Thymus (tissue), 11 donors: ENCODE results near the gene ADAMTS14. TPM values are rescaled to one million over a fixed set of nuclear protein-coding genes. Genes with fewer than 3 reads are reported as not detected.

Experiments
- DNase-seq, 9 donors: peaks; one replicate each; pipeline ENCODE4 v3.0.0-alpha.2; 2013; ENCODE audit warnings: low spot score in 9 of 9, low read depth in 6 of 9, missing footprints in 1 of 9
- H3K27ac ChIP-seq, 2 donors: one replicate each; pipeline ENCODE4 v1.5.1; 2013; ENCODE audit warnings: control low read depth in 1 of 2, low read depth in 1 of 2, low read length in 1 of 2, mild to moderate bottlenecking in 1 of 2, moderate library complexity in 1 of 2
- H3K27me3 ChIP-seq, 2 donors: one replicate each; pipeline ENCODE4 v1.5.1; 2013; ENCODE audit warnings: low read length in 1 of 2; ENCODE audit not compliant: control insufficient read depth in 2 of 2, insufficient read depth in 1 of 2
- H3K36me3 ChIP-seq, 2 donors: one replicate each; pipeline ENCODE4 v1.5.1; 2013; ENCODE audit warnings: low read length in 1 of 2, mild to moderate bottlenecking in 1 of 2, moderate library complexity in 1 of 2; ENCODE audit not compliant: control insufficient read depth in 2 of 2, insufficient read depth in 2 of 2
- H3K4me1 ChIP-seq, 2 donors: one replicate each; pipeline ENCODE4 v1.5.1; 2013; ENCODE audit warnings: low read length in 2 of 2; ENCODE audit not compliant: control insufficient read depth in 2 of 2, insufficient read depth in 2 of 2
- H3K4me3 ChIP-seq, 2 donors: one replicate each; pipeline ENCODE4 v1.5.1; 2013; ENCODE audit warnings: low read length in 2 of 2, control low read depth in 1 of 2, mild to moderate bottlenecking in 1 of 2
- H3K9me3 ChIP-seq, 2 donors: one replicate each; pipeline ENCODE4 v1.5.1; 2013; ENCODE audit warnings: low read length in 1 of 2, mild to moderate bottlenecking in 1 of 2; ENCODE audit not compliant: control insufficient read depth in 2 of 2, insufficient read depth in 1 of 2
- whole genome bisulfite sequencing: extraction: QIAGEN DNeasy Blood & Tissue Kit; methylation state at CpG from one replicate; pipeline ENCODE4 v1.1.7; 2013; 5-methylcytosine and 5-hydroxymethylcytosine counted together
- polyA plus RNA-seq: library from polyadenylated mRNA; stranded (reverse); fragments of 200-250 nt; gene quantifications from one replicate; pipeline ENCODE4 v1.2.3, GENCODE V29; 2013
- total RNA-seq: library from RNA; stranded (reverse); fragments of 120-200 nt; gene quantifications from one replicate; pipeline ENCODE4 v1.2.4, GENCODE V29; 2013
- donor health status: healthy.

Gene ADAMTS14
- total and polyA plus RNA-seq, 2 donors = 1.2 to 1.8 TPM

- H3K4me3 ChIP-seq = no peak overlapping the region
- no peaks in the 10 kb centered on the region for H3K27me3 ChIP-seq
- no peaks in the 10 kb centered on the region for H3K9me3 ChIP-seq
- no peak for DNase-seq
- H3K27ac ChIP-seq = no peak overlapping the region
- H3K36me3 ChIP-seq = no peaks in the 10 kb centered on the region
- peaks cover 0 to 5% of the 10 kb centered on the region in 2 donors for H3K4me1 ChIP-seq
- WGBS = 96% methylated on average over 14 of the region's 14 CpGs
Observed at GRCh38 chr10:70773965-70774809, 101.9 kb downstream of the ADAMTS14 start.

- Histone ChIP-seq H3K4me3 (no peak overlapping the region), H3K36me3 (no peaks in the 10 kb centered on the region), H3K27me3 (no peaks in the 10 kb centered on the region), H3K4me1 (peaks cover 0 to 5% of the 10 kb centered on the region in 2 donors), H3K9me3 (no peaks in the 10 kb centered on the region), H3K27ac (peak overlapping the region in 1 of 2 donors; percentile 2)
- DNase-seq = no peak
- 87% methylated on average over 14 of the region's 14 CpGs for WGBS
Observed at GRCh38 chr10:70774810-70775678, 102.7 kb downstream of the ADAMTS14 start.

GRCh38 chr10:70775679-70776454, 103.6 kb downstream of the ADAMTS14 start:
- DNase-seq = no peak
- H3K9me3 ChIP-seq = no peaks in the 10 kb centered on the region
- no peak overlapping the region for H3K4me3 ChIP-seq
- WGBS = 97% methylated on average over 13 of the region's 13 CpGs
- peaks cover 0 to 5% of the 10 kb centered on the region in 2 donors for H3K4me1 ChIP-seq
- H3K27ac ChIP-seq = no peak overlapping the region
- no peaks in the 10 kb centered on the region for H3K27me3 ChIP-seq
- no peaks in the 10 kb centered on the region for H3K36me3 ChIP-seq

GRCh38 chr10:70776455-70777005, 104.2 kb downstream of the ADAMTS14 start:
- Histone ChIP-seq H3K27me3 (no peaks in the 10 kb centered on the region), H3K27ac (no peak overlapping the region), H3K4me3 (no peak overlapping the region), H3K9me3 (no peaks in the 10 kb centered on the region), H3K4me1 (peaks cover 0 to 5% of the 10 kb centered on the region in 2 donors), H3K36me3 (no peaks in the 10 kb centered on the region)
- no peak for DNase-seq
- 92% methylated on average over 11 of the region's 11 CpGs for WGBS

GRCh38 chr10:70777063-70777875, 105.0 kb downstream of the ADAMTS14 start:
- WGBS = 96% methylated on average over 18 of the region's 18 CpGs
- H3K27ac ChIP-seq = no peak overlapping the region
- H3K36me3 ChIP-seq = no peaks in the 10 kb centered on the region
- no peak overlapping the region for H3K4me3 ChIP-seq
- no peaks in the 10 kb centered on the region for H3K27me3 ChIP-seq
- H3K4me1 ChIP-seq = peaks cover 0 to 5% of the 10 kb centered on the region in 2 donors
- DNase-seq = no peak
- no peaks in the 10 kb centered on the region for H3K9me3 ChIP-seq

- no peaks in the 10 kb centered on the region for H3K27me3 ChIP-seq
- peak overlapping the region in 1 of 2 donors; percentile 18 for H3K4me3 ChIP-seq
- 93% methylated on average over 9 of the region's 9 CpGs for WGBS
- H3K4me1 ChIP-seq = peaks cover 0 to 13% of the 10 kb centered on the region in 2 donors
- no peaks in the 10 kb centered on the region for H3K36me3 ChIP-seq
- DNase-seq = no peak
- no peaks in the 10 kb centered on the region for H3K9me3 ChIP-seq
- H3K27ac ChIP-seq = no peak overlapping the region
Observed at GRCh38 chr10:70778267-70778924, 106.1 kb downstream of the ADAMTS14 start.

DNA sequence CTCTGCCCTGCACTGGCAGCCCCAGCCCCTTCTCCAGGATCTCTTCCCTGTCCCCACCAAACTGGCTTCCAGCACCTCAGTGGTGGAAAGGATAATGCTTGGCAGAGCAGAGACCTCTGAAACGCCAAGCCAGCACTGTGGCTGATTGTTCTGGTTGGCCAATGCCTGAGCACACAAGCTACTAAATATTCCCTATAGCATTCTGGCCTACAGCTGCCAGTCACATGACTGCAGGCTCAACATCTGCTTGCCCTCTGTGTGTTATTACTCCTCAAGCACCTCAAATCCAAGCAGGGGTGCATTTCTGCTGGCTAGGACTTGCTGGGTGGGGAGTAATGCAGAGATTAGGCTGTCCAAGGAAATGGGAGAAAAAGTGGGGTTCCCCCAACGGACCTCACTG, 106.8 kb downstream of the ADAMTS14 start:
- DNase-seq = no peak
- no peaks in the 10 kb centered on the region for H3K36me3 ChIP-seq
- peak overlapping the region in 1 of 2 donors; percentile 36 for H3K4me3 ChIP-seq
- no peak overlapping the region for H3K27ac ChIP-seq
- 89% methylated on average over 2 of the region's 2 CpGs for WGBS
- no peaks in the 10 kb centered on the region for H3K27me3 ChIP-seq
- no peaks in the 10 kb centered on the region for H3K9me3 ChIP-seq
- H3K4me1 ChIP-seq = peaks cover 0 to 13% of the 10 kb centered on the region in 2 donors
